H9 (cell line): ENCODE data around the gene SDK1. TPM values are rescaled to one million over a fixed set of nuclear protein-coding genes. Genes with fewer than 3 reads are reported as not detected.

Experiments used
- DNase-seq: peaks from one replicate; pipeline ENCODE4 v3.0.0-alpha.2; 2017
- H2AFZ ChIP-seq: one replicate; pipeline ENCODE4 v1.6.1; 2013; ENCODE audit warnings: mild to moderate bottlenecking, low read length, control low read depth, moderate library complexity
- H2AK5ac ChIP-seq: 2 replicates; pipeline ENCODE4 v1.6.1; 2013; ENCODE audit warnings: low read length, control low read depth, mixed read lengths; ENCODE audit not compliant: insufficient read length
- H2BK120ac ChIP-seq: one replicate; pipeline ENCODE4 v1.6.1; 2013; ENCODE audit warnings: low read depth, mild to moderate bottlenecking, low read length, control low read depth, inconsistent platforms; ENCODE audit not compliant: poor library complexity, severe bottlenecking
- H2BK12ac ChIP-seq: 2 replicates; pipeline ENCODE4 v1.6.1; 2013; ENCODE audit warnings: low read length, control low read depth, mixed read lengths, low read depth; ENCODE audit not compliant: insufficient read length
- H2BK15ac ChIP-seq: 2 replicates; pipeline ENCODE4 v1.6.1; 2013; ENCODE audit warnings: low read depth, low read length, control low read depth
- H2BK20ac ChIP-seq: one replicate; pipeline ENCODE4 v1.6.1; 2013; ENCODE audit warnings: low read depth, mild to moderate bottlenecking, low read length, control low read depth, inconsistent platforms; ENCODE audit not compliant: poor library complexity, severe bottlenecking
- H2BK5ac ChIP-seq: 2 replicates; pipeline ENCODE4 v1.6.1; 2013; ENCODE audit warnings: low read length, control low read depth, mixed read lengths; ENCODE audit not compliant: insufficient read length
- H3K14ac ChIP-seq: 2 replicates; pipeline ENCODE4 v1.6.1; 2013; ENCODE audit warnings: low read length, control low read depth; ENCODE audit not compliant: insufficient read depth
- H3K18ac ChIP-seq: 2 replicates; pipeline ENCODE4 v1.6.1; 2013; ENCODE audit warnings: low read depth, mild to moderate bottlenecking, mixed read lengths, low read length, control low read depth; ENCODE audit not compliant: insufficient read length
- H3K23ac ChIP-seq: 2 replicates; pipeline ENCODE4 v1.6.1; 2013; ENCODE audit warnings: low read length, control low read depth, mixed read lengths, low read depth; ENCODE audit not compliant: insufficient read length
- H3K23me2 ChIP-seq: 2 replicates; pipeline ENCODE4 v1.6.1; 2013; ENCODE audit warnings: low read depth, mild to moderate bottlenecking, mixed read lengths, low read length, control low read depth; ENCODE audit not compliant: insufficient read length, poor library complexity, severe bottlenecking
- H3K27ac ChIP-seq: 2 replicates; pipeline ENCODE4 v1.5.1; 2013; ENCODE audit warnings: low read length, control low read depth, mixed read lengths, low read depth; ENCODE audit not compliant: insufficient read length
- H3K27me3 ChIP-seq: 2 replicates; pipeline ENCODE4 v1.6.1; 2013; ENCODE audit warnings: low read length, control low read depth, inconsistent platforms; ENCODE audit not compliant: insufficient read depth
- H3K4ac ChIP-seq: 2 replicates; pipeline ENCODE4 v1.6.1; 2013; ENCODE audit warnings: low read depth, mild to moderate bottlenecking, control low read depth, inconsistent platforms, low read length, moderate library complexity
- H3K4me1 ChIP-seq: 2 replicates; pipeline ENCODE4 v1.6.1; 2013; ENCODE audit warnings: low read length, control low read depth, inconsistent platforms; ENCODE audit not compliant: insufficient read depth
- H3K4me2 ChIP-seq: 2 replicates; pipeline ENCODE4 v1.6.1; 2013; ENCODE audit warnings: low read length, control low read depth, mixed read lengths; ENCODE audit not compliant: insufficient read length, insufficient read depth
- H3K56ac ChIP-seq: 2 replicates; pipeline ENCODE4 v1.6.1; 2013; ENCODE audit warnings: low read depth, mild to moderate bottlenecking, mixed read lengths, low read length, control low read depth; ENCODE audit not compliant: insufficient read length
- H3K79me1 ChIP-seq: 2 replicates; pipeline ENCODE4 v1.6.1; 2013; ENCODE audit warnings: low read depth, mild to moderate bottlenecking, moderate library complexity, low read length, control low read depth, inconsistent platforms; ENCODE audit not compliant: insufficient read depth, poor library complexity, severe bottlenecking
- H3K79me2 ChIP-seq: 2 replicates; pipeline ENCODE4 v1.6.1; 2013; ENCODE audit warnings: low read length, control low read depth, inconsistent platforms; ENCODE audit not compliant: insufficient read depth
- H3K9ac ChIP-seq: 2 replicates; pipeline ENCODE4 v1.6.1; 2013; ENCODE audit warnings: low read length, control low read depth, mixed read lengths; ENCODE audit not compliant: insufficient read length; ENCODE audit errors: extremely low read depth
- H3K9me3 ChIP-seq: one replicate; pipeline ENCODE4 v1.6.1; 2013; ENCODE audit warnings: low read depth, low read length, inconsistent platforms; ENCODE audit not compliant: control insufficient read depth
- H3T11ph ChIP-seq: one replicate; pipeline ENCODE4 v1.6.1; 2013; ENCODE audit warnings: mild to moderate bottlenecking, low read length, control low read depth, inconsistent platforms
- H4K20me1 ChIP-seq: one replicate; pipeline ENCODE4 v1.6.1; 2013; ENCODE audit not compliant: control insufficient read depth, insufficient read length, insufficient read depth
- H4K5ac ChIP-seq: 2 replicates; pipeline ENCODE4 v1.6.1; 2013; ENCODE audit warnings: low read depth, mild to moderate bottlenecking, mixed read lengths, low read length, control low read depth; ENCODE audit not compliant: insufficient read length
- H4K8ac ChIP-seq: replicated peaks from 2 replicates; pipeline ENCODE4 v1.6.1; 2013; ENCODE audit warnings: low read length, control low read depth, mixed read lengths, low read depth; ENCODE audit not compliant: insufficient read length
- H4K91ac ChIP-seq: 2 replicates; pipeline ENCODE4 v1.6.1; 2013; ENCODE audit warnings: low read depth, mild to moderate bottlenecking, moderate library complexity, mixed read lengths, low read length, control low read depth; ENCODE audit not compliant: insufficient read length
- H3K27ac Mint-ChIP-seq, 3 experiments: 2 replicates in 2 of 3; 3 replicates in 1 of 3; pipeline ENCODE4 v1.8.0; 2020 to 2021; ENCODE audit warnings: mixed read lengths in 3 of 3, mild to moderate bottlenecking in 1 of 3, moderate library complexity in 1 of 3
- H3K27me3 Mint-ChIP-seq: 2 replicates; pipeline ENCODE4 v1.8.0; 2021; ENCODE audit warnings: low read depth, mild to moderate bottlenecking, moderate library complexity, mixed read lengths
- H3K36me3 Mint-ChIP-seq, 3 experiments: 2 replicates in 2 of 3; 3 replicates in 1 of 3; pipeline ENCODE4 v1.8.0; 2020 to 2021; ENCODE audit warnings: low read depth in 3 of 3, mixed read lengths in 3 of 3; ENCODE audit not compliant: insufficient read depth in 1 of 3
- H3K4me1 Mint-ChIP-seq, 2 experiments: 2 replicates each; pipeline ENCODE4 v1.8.0; 2020; ENCODE audit warnings: mixed read lengths in 2 of 2
- H3K4me3 Mint-ChIP-seq, 2 experiments: 2 replicates in 1 of 2; 3 replicates in 1 of 2; pipeline ENCODE4 v1.8.0; 2020 to 2021; ENCODE audit warnings: mild to moderate bottlenecking in 2 of 2, mixed read lengths in 2 of 2, moderate library complexity in 1 of 2
- H3K9me3 Mint-ChIP-seq, 2 experiments: 2 replicates in 1 of 2; 3 replicates in 1 of 2; pipeline ENCODE4 v1.8.0; 2020; ENCODE audit warnings: mild to moderate bottlenecking in 2 of 2, mixed read lengths in 2 of 2, moderate library complexity in 1 of 2
- CTCF ChIP-seq: fragments of 200-600 bp; sonication (generic); conservative IDR thresholded peaks from 3 replicates; pipeline ENCODE4 v1.8.0; 2021; ENCODE audit warnings: antibody characterized with exemption, mild to moderate bottlenecking
- WGBS: extraction: QIAGEN DNeasy Blood & Tissue Kit; methylation state at CpG from one replicate; pipeline ENCODE4 v1.1.7; 2013; ENCODE audit warnings: missing lambda C conversion rate, low lambda C conversion rate, mixed read lengths; ENCODE audit not compliant: insufficient read length; ENCODE audit errors: extremely low coverage; 5-methylcytosine and 5-hydroxymethylcytosine counted together
- total RNA-seq: library from RNA; stranded (reverse); gene quantifications from 2 replicates; pipeline ENCODE4 v1.2.1, GENCODE V29; 2021

SDK1 gene
- total RNA-seq, 1 experiment from 2014 or later: 8.7 TPM

GRCh38 chr7:4093035-4093434 is 792.0 kb downstream of the SDK1 start:
- no peak overlapping the region for H4K8ac ChIP-seq
- no peaks in the 10 kb centered on the region for H3K27me3 Mint-ChIP-seq
- H2AK5ac ChIP-seq: no peak overlapping the region
- peaks cover 10% of the 10 kb centered on the region for H3K9me3 ChIP-seq
- H3K9me3 Mint-ChIP-seq: peaks cover 22% of the 10 kb centered on the region in 2 experiments
- H3K4me1 ChIP-seq: no peaks in the 10 kb centered on the region
- H2BK20ac ChIP-seq: no peak overlapping the region
- no peak overlapping the region for H3K18ac ChIP-seq
- no peaks in the 10 kb centered on the region for H3K4me1 Mint-ChIP-seq
- no peak overlapping the region for H3K9ac ChIP-seq
- no peak overlapping the region for H2BK120ac ChIP-seq
- H3T11ph ChIP-seq: no peak overlapping the region
- H3K27me3 ChIP-seq: no peaks in the 10 kb centered on the region
- WGBS: no CpG with 5 or more reads among the region's 2 CpGs
- H3K56ac ChIP-seq: no peak overlapping the region
- no peak overlapping the region for H3K14ac ChIP-seq
- no peaks in the 10 kb centered on the region for H3K23me2 ChIP-seq
- no peak overlapping the region for H4K5ac ChIP-seq
- no peak overlapping the region for H2AFZ ChIP-seq
- H3K4me3 Mint-ChIP-seq: no peak overlapping the region
- H2BK12ac ChIP-seq: no peak overlapping the region
- H4K20me1 ChIP-seq: no peaks in the 10 kb centered on the region
- no peak overlapping the region for H2BK15ac ChIP-seq
- no peak overlapping the region for H3K4me2 ChIP-seq
- no peak overlapping the region for H3K23ac ChIP-seq
- H3K79me1 ChIP-seq: no peaks in the 10 kb centered on the region
- H3K4ac ChIP-seq: no peak overlapping the region
- no peak for DNase-seq
- H3K36me3 Mint-ChIP-seq: peaks cover 18 to 21% (median 18%) of the 10 kb centered on the region in 3 experiments
- no peak overlapping the region for H4K91ac ChIP-seq
- no peak overlapping the region for H3K27ac ChIP-seq
- H3K27ac Mint-ChIP-seq: no peak overlapping the region
- TF ChIP-seq CTCF: no peak
- no peak overlapping the region for H2BK5ac ChIP-seq
- H3K79me2 ChIP-seq: no peaks in the 10 kb centered on the region
